ENCODE data around the gene PDSS2.

Gene PDSS2

GRCh38 chr6:107217248-107217647 lies 242.1 kb downstream of the PDSS2 start:
- no peak overlapping the region for H3K9ac ChIP-seq (ENCODE audit: low read depth, low read length)
- no peak overlapping the region for H2AFZ ChIP-seq (ENCODE audit: low read depth, low read length)
- H3K4me2 ChIP-seq (ENCODE audit: insufficient read depth, low read length), result no peak overlapping the region
- H3K27me3 ChIP-seq (ENCODE audit: insufficient read depth, low read length, poor library complexity), result no peaks in the 10 kb centered on the region
- TF ChIP-seq CTCF (IDR thresholded peaks at IDR 0.05; ENCODE audit: borderline replicate concordance, extremely low read depth, low read length, poor library complexity, severe bottlenecking), result no peak
- TF ChIP-seq EZH2 (IDR thresholded peaks at IDR 0.05; ENCODE audit: borderline replicate concordance, low read depth, low read length, severe bottlenecking), result no peak
- no peaks in the 10 kb centered on the region for H3K9me3 ChIP-seq (ENCODE audit: insufficient read depth, low read length, severe bottlenecking)
- H3K4me3 ChIP-seq (ENCODE audit: low read depth in 1 of 2, low read length in 2 of 2), result no peak overlapping the region
- no peaks in the 10 kb centered on the region for H3K79me2 ChIP-seq (ENCODE audit: insufficient read depth, low read length)
- ATAC-seq (ENCODE audit: insufficient read depth, low read depth) (no peak), DNase-seq (no peak)
- no peaks in the 10 kb centered on the region for H4K20me1 ChIP-seq (ENCODE audit: insufficient read depth, low read length)
- H3K36me3 ChIP-seq (ENCODE audit: insufficient read depth, low read length), result no peaks in the 10 kb centered on the region
- no peak overlapping the region for H3K27ac ChIP-seq (ENCODE audit: low read length)
- H3K4me1 ChIP-seq (ENCODE audit: insufficient read depth, low read length), result no peaks in the 10 kb centered on the region

GRCh38 chr6:107216197-107216933 lies 243.0 kb downstream of the PDSS2 start:
- Histone ChIP-seq H3K79me2 (ENCODE audit: insufficient read depth, low read length) (no peaks in the 10 kb centered on the region), H3K9me3 (ENCODE audit: insufficient read depth, low read length, severe bottlenecking) (no peaks in the 10 kb centered on the region), H3K4me2 (ENCODE audit: insufficient read depth, low read length) (no peak overlapping the region), H3K36me3 (ENCODE audit: insufficient read depth, low read length) (no peaks in the 10 kb centered on the region), H3K4me1 (ENCODE audit: insufficient read depth, low read length) (no peaks in the 10 kb centered on the region), H3K4me3 (ENCODE audit: low read depth in 1 of 2, low read length in 2 of 2) (no peak overlapping the region), H4K20me1 (ENCODE audit: insufficient read depth, low read length) (no peaks in the 10 kb centered on the region), H3K9ac (ENCODE audit: low read depth, low read length) (no peak overlapping the region), H3K27me3 (ENCODE audit: insufficient read depth, low read length, poor library complexity) (no peaks in the 10 kb centered on the region), H2AFZ (ENCODE audit: low read depth, low read length) (no peak overlapping the region), H3K27ac (ENCODE audit: low read length) (no peak overlapping the region)
- DNase-seq, result no peak
- TF ChIP-seq EZH2 (IDR thresholded peaks at IDR 0.05; ENCODE audit: borderline replicate concordance, low read depth, low read length, severe bottlenecking) (no peak), CTCF (IDR thresholded peaks at IDR 0.05; ENCODE audit: borderline replicate concordance, extremely low read depth, low read length, poor library complexity, severe bottlenecking) (no peak)
- ATAC-seq (ENCODE audit: insufficient read depth, low read depth), result no peak

GRCh38 chr6:107215334-107215733 lies 244.0 kb downstream of the PDSS2 start:
- TF ChIP-seq CTCF (IDR thresholded peaks at IDR 0.05; ENCODE audit: borderline replicate concordance, extremely low read depth, low read length, poor library complexity, severe bottlenecking) (no peak), EZH2 (IDR thresholded peaks at IDR 0.05; ENCODE audit: borderline replicate concordance, low read depth, low read length, severe bottlenecking) (no peak)
- no peak for DNase-seq
- Histone ChIP-seq H4K20me1 (ENCODE audit: insufficient read depth, low read length) (no peaks in the 10 kb centered on the region), H3K9ac (ENCODE audit: low read depth, low read length) (no peak overlapping the region), H3K4me3 (ENCODE audit: low read depth in 1 of 2, low read length in 2 of 2) (no peak overlapping the region), H2AFZ (ENCODE audit: low read depth, low read length) (no peak overlapping the region), H3K27me3 (ENCODE audit: insufficient read depth, low read length, poor library complexity) (no peaks in the 10 kb centered on the region), H3K79me2 (ENCODE audit: insufficient read depth, low read length) (no peaks in the 10 kb centered on the region), H3K9me3 (ENCODE audit: insufficient read depth, low read length, severe bottlenecking) (no peaks in the 10 kb centered on the region), H3K4me2 (ENCODE audit: insufficient read depth, low read length) (no peak overlapping the region), H3K4me1 (ENCODE audit: insufficient read depth, low read length) (no peaks in the 10 kb centered on the region), H3K27ac (ENCODE audit: low read length) (no peak overlapping the region), H3K36me3 (ENCODE audit: insufficient read depth, low read length) (no peaks in the 10 kb centered on the region)
- ATAC-seq (ENCODE audit: insufficient read depth, low read depth), result no peak
